ENCODE results near the gene ZNF273.

ZNF273 gene

DNA sequence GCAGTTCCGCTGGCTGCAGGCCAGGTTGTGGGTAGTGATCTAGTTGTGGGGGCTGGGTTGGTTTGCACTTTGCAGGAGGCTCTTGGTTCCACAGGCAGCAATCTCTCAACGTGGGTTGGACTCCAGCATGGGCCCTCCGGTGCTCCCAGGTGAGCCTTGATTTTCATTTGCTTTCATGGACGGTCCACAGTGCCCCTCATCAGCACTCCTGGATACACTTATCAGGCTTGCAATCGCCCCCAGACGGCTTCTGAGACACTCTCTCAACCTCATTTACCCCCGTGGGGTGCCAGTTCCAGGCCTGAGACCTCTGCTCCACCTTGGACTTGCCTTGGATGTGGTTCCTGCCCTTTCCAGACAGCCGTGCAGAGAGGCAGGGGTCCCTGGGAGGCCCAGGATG is 31.3 kb upstream of the ZNF273 start:
- TF ChIP-seq ZNF565 (CRISPR knock-in tag; conservative IDR thresholded peaks at IDR 0.05; ENCODE audit: low read depth) (no peak), TCF4 (CRISPR knock-in tag; IDR thresholded peaks at IDR 0.05; ENCODE audit: borderline replicate concordance) (no peak)
- no peak for ATAC-seq

DNA sequence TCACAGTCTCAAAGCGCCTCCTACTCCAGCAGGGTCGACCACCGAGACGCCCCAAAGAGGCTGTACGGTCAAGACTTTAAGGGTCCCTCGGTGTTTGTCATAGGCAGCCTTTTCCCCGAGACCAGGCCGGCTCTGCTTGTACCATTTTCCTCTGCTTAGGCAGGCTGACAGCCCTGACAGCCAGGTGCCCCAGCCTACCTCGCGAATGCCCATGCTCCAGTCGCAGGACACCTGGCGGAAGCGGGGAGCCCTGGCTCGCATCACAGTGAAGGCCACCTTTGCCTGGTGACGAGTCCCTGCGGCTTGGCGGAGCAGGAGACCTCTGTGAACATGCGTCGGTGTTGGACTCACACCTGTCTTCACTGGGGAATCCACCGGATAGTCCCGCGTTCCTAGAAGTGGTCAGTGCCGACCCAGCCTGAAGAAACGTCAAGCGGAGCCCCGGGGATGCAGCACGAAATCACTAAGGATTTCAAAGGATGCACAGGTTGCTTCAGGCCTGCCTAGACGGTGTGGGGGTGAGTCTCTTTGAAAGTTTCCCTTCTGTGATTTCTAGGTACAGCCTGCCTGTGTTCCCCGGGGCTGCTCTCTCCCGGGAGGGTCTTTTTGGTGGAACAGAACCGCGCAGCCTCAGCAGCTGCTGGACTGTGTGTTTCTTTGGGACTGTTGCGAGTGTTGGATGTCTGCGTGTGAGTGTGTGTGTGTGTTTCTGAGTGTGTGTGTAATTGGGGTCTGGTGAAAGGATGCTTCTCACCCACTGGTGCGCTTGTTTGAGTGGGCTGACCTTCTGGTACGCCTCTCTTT is 30.5 kb upstream of the ZNF273 start:
- TF ChIP-seq TOX (CRISPR knock-in tag; IDR thresholded peaks at IDR 0.05; ENCODE audit: borderline replicate concordance) = no peak
- TF ChIP-seq, protein P1, sequence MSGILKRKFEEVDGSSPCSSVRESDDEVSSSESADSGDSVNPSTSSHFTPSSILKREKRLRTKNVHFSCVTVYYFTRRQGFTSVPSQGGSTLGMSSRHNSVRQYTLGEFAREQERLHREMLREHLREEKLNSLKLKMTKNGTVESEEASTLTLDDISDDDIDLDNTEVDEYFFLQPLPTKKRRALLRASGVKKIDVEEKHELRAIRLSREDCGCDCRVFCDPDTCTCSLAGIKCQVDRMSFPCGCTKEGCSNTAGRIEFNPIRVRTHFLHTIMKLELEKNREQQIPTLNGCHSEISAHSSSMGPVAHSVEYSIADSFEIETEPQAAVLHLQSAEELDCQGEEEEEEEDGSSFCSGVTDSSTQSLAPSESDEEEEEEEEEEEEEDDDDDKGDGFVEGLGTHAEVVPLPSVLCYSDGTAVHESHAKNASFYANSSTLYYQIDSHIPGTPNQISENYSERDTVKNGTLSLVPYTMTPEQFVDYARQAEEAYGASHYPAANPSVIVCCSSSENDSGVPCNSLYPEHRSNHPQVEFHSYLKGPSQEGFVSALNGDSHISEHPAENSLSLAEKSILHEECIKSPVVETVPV (CRISPR knock-in tag; IDR thresholded peaks at IDR 0.05) = no peak
- no peak for ATAC-seq

DNA sequence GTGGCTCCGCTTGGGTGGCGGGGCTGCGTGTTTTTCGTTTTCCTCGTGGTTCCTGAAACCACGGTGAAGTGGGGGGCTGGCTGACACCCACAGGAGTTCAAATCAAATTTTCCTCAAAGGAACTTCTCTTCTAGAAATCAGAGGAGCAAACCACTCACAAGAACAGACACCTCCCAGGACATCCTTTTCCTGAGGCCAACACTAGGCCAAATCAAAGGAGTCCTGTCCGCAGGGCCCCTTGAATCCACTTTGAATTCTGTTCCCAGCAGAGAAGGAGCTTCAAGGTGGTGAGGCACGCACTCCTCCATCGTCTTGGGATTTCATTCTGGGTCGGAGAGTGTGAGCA is 29.9 kb upstream of the ZNF273 start:
- TF ChIP-seq PPARA (CRISPR knock-in tag; IDR thresholded peaks at IDR 0.05; ENCODE audit: borderline replicate concordance) = no peak
- no peak for TF ChIP-seq ESRRG (CRISPR knock-in tag; IDR thresholded peaks at IDR 0.05)
- no peak for TF ChIP-seq RARB (CRISPR knock-in tag; IDR thresholded peaks at IDR 0.05)
- TF ChIP-seq, protein P2, sequence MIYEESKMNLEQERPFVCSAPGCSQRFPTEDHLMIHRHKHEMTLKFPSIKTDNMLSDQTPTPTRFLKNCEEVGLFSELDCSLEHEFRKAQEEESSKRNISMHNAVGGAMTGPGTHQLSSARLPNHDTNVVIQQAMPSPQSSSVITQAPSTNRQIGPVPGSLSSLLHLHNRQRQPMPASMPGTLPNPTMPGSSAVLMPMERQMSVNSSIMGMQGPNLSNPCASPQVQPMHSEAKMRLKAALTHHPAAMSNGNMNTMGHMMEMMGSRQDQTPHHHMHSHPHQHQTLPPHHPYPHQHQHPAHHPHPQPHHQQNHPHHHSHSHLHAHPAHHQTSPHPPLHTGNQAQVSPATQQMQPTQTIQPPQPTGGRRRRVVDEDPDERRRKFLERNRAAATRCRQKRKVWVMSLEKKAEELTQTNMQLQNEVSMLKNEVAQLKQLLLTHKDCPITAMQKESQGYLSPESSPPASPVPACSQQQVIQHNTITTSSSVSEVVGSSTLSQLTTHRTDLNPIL (CRISPR knock-in tag; IDR thresholded peaks at IDR 0.05; ENCODE audit: low read depth) = no peak
- TF ChIP-seq ZNF8 (CRISPR knock-in tag; IDR thresholded peaks at IDR 0.05) = no peak
- TF ChIP-seq GLIS3 (CRISPR knock-in tag; IDR thresholded peaks at IDR 0.05) = no peak
- ATAC-seq = no peak

DNA sequence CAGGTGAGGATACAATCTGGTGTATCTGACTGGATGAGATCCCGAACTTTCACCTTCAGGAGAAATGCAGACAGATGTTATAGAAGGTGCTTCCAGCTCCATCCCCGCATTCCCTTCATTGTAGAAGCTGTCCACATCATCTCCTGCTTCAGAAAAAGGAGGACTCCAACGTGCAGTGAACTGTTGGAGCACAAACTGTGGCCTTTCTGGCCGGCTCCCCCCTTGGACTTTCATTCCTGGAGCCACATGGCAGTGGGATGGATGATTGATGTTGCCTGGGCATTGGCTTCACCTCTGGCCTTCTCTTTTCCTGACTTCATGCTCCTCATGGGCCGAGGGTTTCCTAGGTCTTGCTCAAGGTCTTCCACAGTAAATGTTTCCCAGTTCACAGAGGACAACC is 29.6 kb upstream of the ZNF273 start:
- TF ChIP-seq BACH2 (CRISPR knock-in tag; IDR thresholded peaks at IDR 0.05; ENCODE audit: borderline replicate concordance) (no peak), GLIS3 (CRISPR knock-in tag; IDR thresholded peaks at IDR 0.05) (no peak), ZFP30 (CRISPR knock-in tag; IDR thresholded peaks at IDR 0.05) (no peak), ARNTL (CRISPR knock-in tag; IDR thresholded peaks at IDR 0.05; ENCODE audit: borderline replicate concordance, low read depth) (no peak), SNAI2 (CRISPR knock-in tag; IDR thresholded peaks at IDR 0.05) (no peak), ZFP3 (CRISPR knock-in tag; IDR thresholded peaks at IDR 0.05) (no peak), RARB (CRISPR knock-in tag; IDR thresholded peaks at IDR 0.05) (no peak), ZNF8 (CRISPR knock-in tag; IDR thresholded peaks at IDR 0.05) (no peak), TCF4 (CRISPR knock-in tag; IDR thresholded peaks at IDR 0.05; ENCODE audit: borderline replicate concordance) (no peak), ISL1 (CRISPR knock-in tag; IDR thresholded peaks at IDR 0.05) (no peak), ZNF70 (CRISPR knock-in tag; IDR thresholded peaks at IDR 0.05) (no peak), PPARA (CRISPR knock-in tag; IDR thresholded peaks at IDR 0.05; ENCODE audit: borderline replicate concordance) (no peak), ESRRG (CRISPR knock-in tag; IDR thresholded peaks at IDR 0.05) (no peak), OSR1 (CRISPR knock-in tag; IDR thresholded peaks at IDR 0.05) (no peak), ZC3H10 (CRISPR knock-in tag; IDR thresholded peaks at IDR 0.05) (no peak), ZNF565 (CRISPR knock-in tag; conservative IDR thresholded peaks at IDR 0.05; ENCODE audit: low read depth) (no peak)
- TF ChIP-seq, protein P2 (CRISPR knock-in tag; IDR thresholded peaks at IDR 0.05; ENCODE audit: low read depth) = no peak
- TF ChIP-seq, protein P3, sequence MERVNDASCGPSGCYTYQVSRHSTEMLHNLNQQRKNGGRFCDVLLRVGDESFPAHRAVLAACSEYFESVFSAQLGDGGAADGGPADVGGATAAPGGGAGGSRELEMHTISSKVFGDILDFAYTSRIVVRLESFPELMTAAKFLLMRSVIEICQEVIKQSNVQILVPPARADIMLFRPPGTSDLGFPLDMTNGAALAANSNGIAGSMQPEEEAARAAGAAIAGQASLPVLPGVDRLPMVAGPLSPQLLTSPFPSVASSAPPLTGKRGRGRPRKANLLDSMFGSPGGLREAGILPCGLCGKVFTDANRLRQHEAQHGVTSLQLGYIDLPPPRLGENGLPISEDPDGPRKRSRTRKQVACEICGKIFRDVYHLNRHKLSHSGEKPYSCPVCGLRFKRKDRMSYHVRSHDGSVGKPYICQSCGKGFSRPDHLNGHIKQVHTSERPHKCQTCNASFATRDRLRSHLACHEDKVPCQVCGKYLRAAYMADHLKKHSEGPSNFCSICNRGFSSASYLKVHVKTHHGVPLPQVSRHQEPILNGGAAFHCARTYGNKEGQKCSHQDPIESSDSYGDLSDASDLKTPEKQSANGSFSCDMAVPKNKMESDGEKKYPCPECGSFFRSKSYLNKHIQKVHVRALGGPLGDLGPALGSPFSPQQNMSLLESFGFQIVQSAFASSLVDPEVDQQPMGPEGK (CRISPR knock-in tag; IDR thresholded peaks at IDR 0.05; ENCODE audit: borderline replicate concordance) = no peak
- TF ChIP-seq, protein P4, sequence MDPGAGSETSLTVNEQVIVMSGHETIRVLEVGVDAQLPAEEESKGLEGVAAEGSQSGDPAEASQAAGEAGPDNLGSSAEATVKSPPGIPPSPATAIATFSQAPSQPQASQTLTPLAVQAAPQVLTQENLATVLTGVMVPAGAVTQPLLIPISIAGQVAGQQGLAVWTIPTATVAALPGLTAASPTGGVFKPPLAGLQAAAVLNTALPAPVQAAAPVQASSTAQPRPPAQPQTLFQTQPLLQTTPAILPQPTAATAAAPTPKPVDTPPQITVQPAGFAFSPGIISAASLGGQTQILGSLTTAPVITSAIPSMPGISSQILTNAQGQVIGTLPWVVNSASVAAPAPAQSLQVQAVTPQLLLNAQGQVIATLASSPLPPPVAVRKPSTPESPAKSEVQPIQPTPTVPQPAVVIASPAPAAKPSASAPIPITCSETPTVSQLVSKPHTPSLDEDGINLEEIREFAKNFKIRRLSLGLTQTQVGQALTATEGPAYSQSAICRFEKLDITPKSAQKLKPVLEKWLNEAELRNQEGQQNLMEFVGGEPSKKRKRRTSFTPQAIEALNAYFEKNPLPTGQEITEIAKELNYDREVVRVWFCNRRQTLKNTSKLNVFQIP (CRISPR knock-in tag; IDR thresholded peaks at IDR 0.05; ENCODE audit: borderline replicate concordance, low read depth) = no peak
- TF ChIP-seq, protein P5, sequence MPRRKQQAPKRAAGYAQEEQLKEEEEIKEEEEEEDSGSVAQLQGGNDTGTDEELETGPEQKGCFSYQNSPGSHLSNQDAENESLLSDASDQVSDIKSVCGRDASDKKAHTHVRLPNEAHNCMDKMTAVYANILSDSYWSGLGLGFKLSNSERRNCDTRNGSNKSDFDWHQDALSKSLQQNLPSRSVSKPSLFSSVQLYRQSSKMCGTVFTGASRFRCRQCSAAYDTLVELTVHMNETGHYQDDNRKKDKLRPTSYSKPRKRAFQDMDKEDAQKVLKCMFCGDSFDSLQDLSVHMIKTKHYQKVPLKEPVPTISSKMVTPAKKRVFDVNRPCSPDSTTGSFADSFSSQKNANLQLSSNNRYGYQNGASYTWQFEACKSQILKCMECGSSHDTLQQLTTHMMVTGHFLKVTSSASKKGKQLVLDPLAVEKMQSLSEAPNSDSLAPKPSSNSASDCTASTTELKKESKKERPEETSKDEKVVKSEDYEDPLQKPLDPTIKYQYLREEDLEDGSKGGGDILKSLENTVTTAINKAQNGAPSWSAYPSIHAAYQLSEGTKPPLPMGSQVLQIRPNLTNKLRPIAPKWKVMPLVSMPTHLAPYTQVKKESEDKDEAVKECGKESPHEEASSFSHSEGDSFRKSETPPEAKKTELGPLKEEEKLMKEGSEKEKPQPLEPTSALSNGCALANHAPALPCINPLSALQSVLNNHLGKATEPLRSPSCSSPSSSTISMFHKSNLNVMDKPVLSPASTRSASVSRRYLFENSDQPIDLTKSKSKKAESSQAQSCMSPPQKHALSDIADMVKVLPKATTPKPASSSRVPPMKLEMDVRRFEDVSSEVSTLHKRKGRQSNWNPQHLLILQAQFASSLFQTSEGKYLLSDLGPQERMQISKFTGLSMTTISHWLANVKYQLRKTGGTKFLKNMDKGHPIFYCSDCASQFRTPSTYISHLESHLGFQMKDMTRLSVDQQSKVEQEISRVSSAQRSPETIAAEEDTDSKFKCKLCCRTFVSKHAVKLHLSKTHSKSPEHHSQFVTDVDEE (CRISPR knock-in tag; IDR thresholded peaks at IDR 0.05) = no peak
- ATAC-seq = no peak

Data from SK-N-SH treated with all-trans-retinoic acid at 6 μM for 48 hours (cell line).